Hypothalamus (tissue), 51 donors: ENCODE data around the gene TMEM130.
A peak's percentile ranks its signal among the peaks of the same experiment; 100 is the strongest.
"Not testable (repeated sequence)": the region's sequence is repeated elsewhere in the genome, so short reads cannot be mapped to it uniquely, and the experiment has no call there.

Experiments used
- DNase-seq, 51 donors: peaks; one replicate each; lab custom pipeline; 2025; lab: John Stamatoyannopoulos, UW

TMEM130 gene

GRCh38 chr7:98878365-98879197, 8.8 kb upstream of the TMEM130 start, which contains the start of gene TRRAP:
TSS of gene TRRAP (plus strand) at chr7:98878532. CDS start at chr7:98881151, 2,619 bp downstream.
- DNase-seq, result peak in 44 of 51 donors; percentile 20 to 86 (median 52)

GRCh38 chr7:98877692-98878364, 8.0 kb upstream of the TMEM130 start:
- DNase-seq, result peak in 1 of 51 donors; percentile 13

- no peak for DNase-seq
Measured at GRCh38 chr7:98877146-98877545, 7.3 kb upstream of the TMEM130 start.

- DNase-seq, result no peak
Measured at GRCh38 chr7:98875501-98875900, 5.7 kb upstream of the TMEM130 start.

GRCh38 chr7:98874942-98875341, 5.1 kb upstream of the TMEM130 start:
- DNase-seq, result no peak

DNA sequence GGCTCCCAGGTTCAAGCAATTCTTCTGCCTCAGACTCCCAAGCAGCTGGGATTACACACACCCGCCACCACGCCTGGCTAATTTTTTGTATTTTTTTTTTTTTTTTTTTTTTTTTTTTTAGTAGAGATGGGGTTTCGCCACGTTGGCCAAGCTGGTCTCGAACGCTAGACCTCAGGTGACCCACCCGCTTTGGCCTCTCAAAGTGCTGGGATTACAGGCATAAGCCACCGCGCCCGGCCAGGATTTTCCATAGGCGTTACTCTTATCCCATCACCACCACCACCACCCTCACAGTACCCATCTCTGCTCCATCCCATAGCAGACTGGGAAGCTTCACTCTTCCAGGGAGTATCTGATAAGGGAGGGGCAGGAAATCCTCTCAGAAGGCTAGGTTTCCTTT, 3.8 kb upstream of the TMEM130 start:
- not testable (repeated sequence) for DNase-seq

DNA sequence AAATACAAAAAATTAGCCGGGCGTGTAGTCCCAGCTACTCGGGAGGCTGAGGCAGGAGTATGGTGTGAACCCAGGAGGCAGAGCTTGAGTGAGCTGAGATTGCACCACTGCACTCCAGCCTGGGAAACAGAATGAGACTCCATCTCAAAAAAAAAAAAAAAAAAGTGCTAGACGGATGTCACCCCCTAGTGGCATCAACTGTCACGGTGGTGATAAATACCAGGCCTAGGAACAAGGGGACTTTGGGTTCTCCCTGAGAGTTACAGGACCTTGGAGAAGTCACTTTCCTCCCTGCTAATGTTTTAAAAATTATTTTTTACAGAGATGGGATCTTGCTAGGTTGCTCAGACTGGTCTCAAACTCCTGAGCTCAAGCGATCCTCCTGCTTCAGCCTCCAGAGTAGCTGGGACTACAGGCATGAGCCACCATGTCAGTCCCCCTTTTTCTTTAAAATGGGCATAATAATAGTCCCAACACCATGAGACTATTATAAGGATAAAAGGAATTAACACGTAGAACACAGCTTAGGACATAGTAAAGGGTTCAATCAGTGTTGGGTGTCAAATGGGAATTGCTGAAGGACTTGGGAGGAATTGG, 2.6 kb upstream of the TMEM130 start:
- DNase-seq, result no peak

- no peak for DNase-seq
Measured at GRCh38 chr7:98870807-98871491, 1.1 kb upstream of the TMEM130 start.

- DNase-seq, result peak in 36 of 51 donors; percentile 8 to 85 (median 48)
Measured at GRCh38 chr7:98870121-98870651, 372 bp upstream of the TMEM130 start.

GRCh38 chr7:98869027-98869596, 702 bp downstream of the TMEM130 start:
- DNase-seq, result peak in 5 of 51 donors; percentile 8 to 41 (median 36)

DNA sequence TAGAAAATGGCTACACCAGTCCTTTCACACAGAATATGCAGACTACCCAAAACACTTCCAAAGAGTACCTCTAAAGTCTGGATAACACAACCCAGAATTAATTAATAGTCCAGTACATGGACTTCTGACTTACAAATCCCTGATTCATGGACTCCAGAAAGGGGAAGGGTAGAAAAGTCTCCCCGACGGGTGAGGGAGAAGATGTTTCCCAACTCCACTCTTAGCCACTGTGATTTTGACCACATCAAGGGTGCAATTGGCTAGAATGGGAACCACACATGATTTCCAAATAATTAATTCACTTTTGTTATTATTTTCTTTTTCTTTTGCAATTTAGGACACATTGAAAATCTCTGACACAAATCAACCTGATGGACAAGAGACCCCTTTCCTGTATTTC, 1.4 kb downstream of the TMEM130 start:
- no peak for DNase-seq

DNA sequence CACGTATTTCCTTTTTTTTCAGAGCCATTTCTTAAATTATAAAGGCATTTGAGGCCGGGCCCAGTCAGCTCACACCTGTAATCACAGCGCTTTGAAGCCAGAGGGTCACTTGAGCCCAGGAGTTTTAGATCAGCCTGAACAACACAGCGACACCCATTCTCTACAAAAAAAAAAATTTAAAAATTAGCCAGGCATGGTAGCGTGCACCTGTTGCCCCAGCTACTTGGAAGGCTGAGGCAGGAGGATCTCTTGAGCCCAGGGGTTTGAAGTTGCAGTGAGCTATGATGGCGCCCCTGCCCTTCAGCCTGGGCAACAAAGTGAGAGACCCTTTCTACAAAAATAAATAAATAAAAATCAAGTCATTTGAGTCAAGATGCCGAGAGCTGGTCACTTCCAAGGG, 3.0 kb downstream of the TMEM130 start:
- DNase-seq, result no peak

GRCh38 chr7:98866351-98866750, 3.5 kb downstream of the TMEM130 start:
- DNase-seq, result no peak

DNA sequence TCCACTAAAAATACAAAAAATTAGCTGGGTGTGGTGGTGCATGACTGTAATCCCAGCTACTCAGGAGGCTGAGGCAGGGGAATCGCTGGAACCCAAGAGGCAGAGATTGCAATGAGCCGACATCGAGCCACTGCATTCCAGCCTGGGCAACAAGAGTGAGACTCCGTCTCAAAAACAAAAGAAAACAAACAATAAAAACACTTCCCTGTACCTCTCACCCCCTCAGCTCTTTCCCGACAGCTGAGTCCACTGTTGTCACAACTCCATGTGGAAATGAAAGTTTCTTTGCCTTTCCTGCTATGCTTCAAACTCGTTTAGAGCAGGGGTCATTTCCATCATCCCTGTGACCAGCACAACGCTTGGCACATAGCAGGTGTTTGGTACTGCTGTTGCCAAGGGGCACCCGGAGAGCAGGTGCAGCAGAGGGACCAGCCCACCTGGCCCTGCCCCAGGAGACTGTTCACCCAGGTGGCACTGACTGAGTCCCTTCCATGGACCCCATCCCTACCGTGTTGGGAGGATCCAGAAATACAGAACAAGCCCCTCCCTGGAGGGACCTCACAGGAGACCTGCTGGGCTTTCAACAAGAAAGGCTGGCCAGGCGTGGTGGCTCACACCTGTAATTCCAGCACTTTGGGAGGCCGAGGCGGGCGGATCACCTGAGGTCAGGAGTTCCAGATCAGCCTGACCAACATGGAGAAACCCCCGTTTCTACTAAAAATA, 4.9 kb downstream of the TMEM130 start:
- DNase-seq, result no peak

GRCh38 chr7:98863601-98864000, 6.2 kb downstream of the TMEM130 start:
- DNase-seq, result no peak

DNA sequence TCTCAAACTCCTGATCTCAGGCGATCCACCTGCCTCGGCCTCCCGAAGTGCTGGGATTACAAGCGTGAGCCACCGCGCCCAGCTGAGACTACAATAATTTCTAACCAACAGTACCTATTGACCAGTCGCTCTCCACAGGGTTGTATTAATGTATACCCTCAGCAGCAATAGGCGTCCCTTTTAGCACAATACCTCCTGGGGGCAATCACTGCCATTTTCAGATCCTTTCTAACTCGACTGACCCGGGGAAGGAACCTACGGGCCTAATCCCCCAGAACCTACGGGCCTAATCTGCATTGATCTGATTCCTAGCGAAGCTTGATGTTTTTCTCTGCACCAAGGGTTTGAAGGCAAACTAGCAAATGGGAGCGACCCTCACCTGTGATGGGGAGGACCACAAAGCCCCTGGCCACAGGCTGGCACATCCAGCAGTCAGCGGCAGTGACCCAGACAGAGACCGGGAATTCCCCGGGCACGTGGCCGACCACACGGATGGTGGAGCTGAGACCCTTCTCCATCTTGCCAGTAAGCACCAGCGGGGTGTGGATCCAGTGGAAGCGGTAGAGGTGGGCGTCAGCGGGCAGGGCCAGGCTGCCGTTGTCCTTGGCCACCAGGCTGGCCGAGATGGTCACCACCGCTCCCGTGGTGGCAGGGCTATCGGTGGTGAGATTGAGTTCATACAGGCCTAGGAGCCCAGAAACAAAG, 6.9 kb downstream of the TMEM130 start:
- no peak for DNase-seq

DNA sequence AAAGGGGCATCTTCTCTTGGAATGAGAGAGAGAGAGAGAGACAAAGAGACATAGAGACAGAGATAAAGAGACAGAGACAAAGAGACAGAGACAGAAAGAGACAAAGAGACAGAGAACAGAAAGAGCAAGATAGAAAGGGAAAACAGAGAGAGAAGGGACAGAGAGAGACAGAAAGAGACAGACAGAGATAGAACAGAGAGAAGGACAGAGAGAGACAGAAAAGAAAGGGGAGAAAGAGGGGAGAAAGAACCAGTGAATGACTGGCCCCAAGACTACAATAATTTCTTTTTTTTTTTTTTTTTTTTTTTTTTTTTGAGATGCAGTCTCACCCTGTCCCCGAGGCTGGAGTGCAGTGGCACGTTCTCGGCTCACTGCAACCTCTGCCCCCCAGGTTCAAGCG, 7.6 kb downstream of the TMEM130 start:
- no peak for DNase-seq

DNA sequence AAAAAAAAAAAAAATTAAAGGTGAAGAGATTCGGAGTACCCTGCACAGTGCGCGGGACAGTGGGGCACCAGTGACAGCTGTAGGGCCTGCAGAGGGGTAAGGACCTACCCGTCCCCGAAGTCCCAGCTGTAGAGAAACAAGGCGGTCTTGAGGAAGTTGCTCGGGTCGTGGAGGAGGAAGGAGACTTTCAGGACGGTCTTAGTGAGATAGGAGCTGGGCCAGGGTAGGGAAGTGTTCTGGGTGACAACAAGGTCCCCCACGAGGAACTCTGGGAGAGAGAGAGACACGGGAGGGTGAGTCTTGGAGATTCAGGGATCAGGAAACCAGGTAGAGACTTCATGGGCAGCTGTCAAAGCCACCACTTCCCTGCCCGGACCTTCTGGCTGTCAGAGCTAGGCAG, 9.7 kb downstream of the TMEM130 start:
- no peak for DNase-seq
